ENCODE results near the gene PITPNC1. TPM values are rescaled to one million over a fixed set of nuclear protein-coding genes. Genes with fewer than 3 reads are reported as not detected.

The PITPNC1 gene
- polyA plus RNA-seq, 1 donor from 2014 or later = 18.8 TPM

- Histone ChIP-seq H3K4me2 (ENCODE audit: low read length) (no peak overlapping the region), H2AFZ (ENCODE audit: low read depth, low read length) (no peak overlapping the region), H3K9me3 (ENCODE audit: low read length) (no peaks in the 10 kb centered on the region), H3K4me3 (ENCODE audit: low read length) (no peak overlapping the region), H3K27me3 (ENCODE audit: insufficient read depth, low read depth, low read length) (no peaks in the 10 kb centered on the region), H3K27ac (ENCODE audit: low read length) (no peak overlapping the region), H4K20me1 (ENCODE audit: insufficient read depth) (no peaks in the 10 kb centered on the region), H3K9me2 (ENCODE audit: insufficient read depth, low read length) (no peaks in the 10 kb centered on the region), H3K36me3 (ENCODE audit: insufficient read depth, low read length) (no peaks in the 10 kb centered on the region), H3K9ac (ENCODE audit: low read length) (no peak overlapping the region), H3K79me2 (replicated peaks; ENCODE audit: insufficient read depth, low read length) (no peaks in the 10 kb centered on the region), H3F3A (ENCODE audit: insufficient read depth, low read length, poor library complexity, severe bottlenecking) (no peaks in the 10 kb centered on the region)
- TF ChIP-seq MXI1 (conservative IDR thresholded peaks at IDR 0.05; ENCODE audit: poor library complexity, severe bottlenecking) (no peak), EP300 (conservative IDR thresholded peaks at IDR 0.05; ENCODE audit: poor library complexity, severe bottlenecking) (no peak), CTCF (IDR thresholded peaks at IDR 0.05; ENCODE audit: poor library complexity, severe bottlenecking) (no peak), TAF1 (IDR thresholded peaks at IDR 0.05; ENCODE audit: low read depth) (no peak), REST (IDR thresholded peaks at IDR 0.05; ENCODE audit: borderline replicate concordance) (no peak), POLR2AphosphoS5 (IDR thresholded peaks at IDR 0.05) (no peak), RAD21 (conservative IDR thresholded peaks at IDR 0.05) (no peak), EZH2 (IDR thresholded peaks at IDR 0.05; ENCODE audit: borderline replicate concordance, insufficient read depth, low read length, poor library complexity, severe bottlenecking) (no peak), SMC3 (conservative IDR thresholded peaks at IDR 0.05; ENCODE audit: poor library complexity) (no peak)
These were observed 65.9 kb downstream of the PITPNC1 start for GRCh38 chr17:67442787-67443624.

GRCh38 chr17:67443931-67444595, 67.0 kb downstream of the PITPNC1 start:
- no peak overlapping the region for H3K27ac ChIP-seq (ENCODE audit: low read length)
- no peak overlapping the region for H3K4me2 ChIP-seq (ENCODE audit: low read length)

More at GRCh38 chr17:67443931-67444595, 67.0 kb downstream of the PITPNC1 start:
- Histone ChIP-seq H3K27me3 (ENCODE audit: insufficient read depth, low read depth, low read length) (no peaks in the 10 kb centered on the region), H3K4me3 (ENCODE audit: low read length) (no peak overlapping the region), H3K9ac (ENCODE audit: low read length) (no peak overlapping the region), H3K9me2 (ENCODE audit: insufficient read depth, low read length) (no peaks in the 10 kb centered on the region), H3K79me2 (replicated peaks; ENCODE audit: insufficient read depth, low read length) (no peaks in the 10 kb centered on the region), H2AFZ (ENCODE audit: low read depth, low read length) (no peak overlapping the region), H3K9me3 (ENCODE audit: low read length) (no peaks in the 10 kb centered on the region), H3K36me3 (ENCODE audit: insufficient read depth, low read length) (no peaks in the 10 kb centered on the region), H4K20me1 (ENCODE audit: insufficient read depth) (no peaks in the 10 kb centered on the region), H3F3A (ENCODE audit: insufficient read depth, low read length, poor library complexity, severe bottlenecking) (no peaks in the 10 kb centered on the region)
- no peak for TF ChIP-seq CTCF (IDR thresholded peaks at IDR 0.05; ENCODE audit: poor library complexity, severe bottlenecking)
- no peak for TF ChIP-seq MXI1 (conservative IDR thresholded peaks at IDR 0.05; ENCODE audit: poor library complexity, severe bottlenecking)
- TF ChIP-seq SMC3 (conservative IDR thresholded peaks at IDR 0.05; ENCODE audit: poor library complexity) = no peak
- no peak for TF ChIP-seq EP300 (conservative IDR thresholded peaks at IDR 0.05; ENCODE audit: poor library complexity, severe bottlenecking)

Measured in neural cell (in vitro differentiated cells).